Mesenchymal stem cell (in vitro differentiated cells and primary cell): ENCODE data around the gene DBET. TPM values are rescaled to one million over a fixed set of nuclear protein-coding genes. Genes with fewer than 3 reads are reported as not detected.
A peak's percentile ranks its signal among the peaks of the same experiment; 100 is the strongest.
"Not testable (repeated sequence)": the region's sequence is repeated elsewhere in the genome, so short reads cannot be mapped to it uniquely, and the experiment has no call there.

Experiments
- DNase-seq: peaks from one replicate; pipeline ENCODE4 v3.0.0-alpha.2; 2013
- H2AFZ ChIP-seq: one replicate; pipeline ENCODE4 v1.6.1; 2013; ENCODE audit warnings: low read depth, mild to moderate bottlenecking, control low read depth, inconsistent platforms, low read length, moderate library complexity
- H2AK5ac ChIP-seq: 2 replicates; pipeline ENCODE4 v1.6.1; 2013; ENCODE audit warnings: low read length, moderate library complexity, mild to moderate bottlenecking, inconsistent platforms; ENCODE audit not compliant: severe bottlenecking
- H2BK120ac ChIP-seq: one replicate; pipeline ENCODE4 v1.6.1; 2013; ENCODE audit warnings: low read depth, mild to moderate bottlenecking, inconsistent platforms, low read length, moderate library complexity
- H2BK12ac ChIP-seq, 2 experiments: one replicate each; pipeline ENCODE4 v1.6.1; 2013; ENCODE audit warnings: inconsistent platforms in 2 of 2, low read length in 2 of 2, mild to moderate bottlenecking in 2 of 2, moderate library complexity in 2 of 2, control low read depth in 1 of 2
- H2BK15ac ChIP-seq: one replicate; pipeline ENCODE4 v1.6.1; 2013; ENCODE audit warnings: mild to moderate bottlenecking, low read depth, inconsistent platforms; ENCODE audit not compliant: poor library complexity, severe bottlenecking
- H2BK5ac ChIP-seq: 2 replicates; pipeline ENCODE4 v1.6.1; 2013; ENCODE audit warnings: low read depth, mild to moderate bottlenecking, low read length, control low read depth, inconsistent platforms; ENCODE audit not compliant: poor library complexity, severe bottlenecking
- H3K14ac ChIP-seq, 2 experiments: one replicate each; pipeline ENCODE4 v1.6.1; 2013; ENCODE audit warnings: inconsistent platforms in 2 of 2, low read length in 2 of 2, control low read depth in 1 of 2, mild to moderate bottlenecking in 1 of 2, moderate library complexity in 1 of 2
- H3K18ac ChIP-seq, 2 experiments: one replicate each; pipeline ENCODE4 v1.6.1; 2013; ENCODE audit warnings: inconsistent platforms in 2 of 2, low read length in 2 of 2, control low read depth in 1 of 2, low read depth in 1 of 2, mild to moderate bottlenecking in 1 of 2
- H3K23ac ChIP-seq, 2 experiments: one replicate each; pipeline ENCODE4 v1.6.1; 2013; ENCODE audit warnings: inconsistent platforms in 2 of 2, low read length in 2 of 2, mild to moderate bottlenecking in 2 of 2, moderate library complexity in 2 of 2, control low read depth in 1 of 2
- H3K27ac ChIP-seq: 2 replicates; pipeline ENCODE4 v1.5.1; 2013; ENCODE audit warnings: mild to moderate bottlenecking, moderate library complexity, low read length, control low read depth, inconsistent platforms; ENCODE audit not compliant: poor library complexity, severe bottlenecking
- H3K27me3 ChIP-seq, 2 experiments: 2 replicates each; pipeline versions ENCODE4 v1.6.1 to v1.7.0; 2013; ENCODE audit warnings: low read length in 2 of 2, mild to moderate bottlenecking in 2 of 2, moderate library complexity in 2 of 2, control low read depth in 1 of 2, inconsistent platforms in 1 of 2; ENCODE audit not compliant: control insufficient read depth in 1 of 2, insufficient read depth in 1 of 2
- H3K36me3 ChIP-seq, 2 experiments: 2 replicates each; pipeline versions ENCODE4 v1.6.1 to v1.7.0; 2013; ENCODE audit warnings: low read length in 2 of 2, control low read depth in 1 of 2, inconsistent platforms in 1 of 2, low read depth in 1 of 2, mild to moderate bottlenecking in 1 of 2; ENCODE audit not compliant: insufficient read depth in 2 of 2, control insufficient read depth in 1 of 2
- H3K4ac ChIP-seq, 2 experiments: one replicate each; pipeline ENCODE4 v1.6.1; 2013; ENCODE audit warnings: inconsistent platforms in 2 of 2, low read length in 2 of 2, mild to moderate bottlenecking in 2 of 2, moderate library complexity in 2 of 2, control low read depth in 1 of 2, low read depth in 1 of 2
- H3K4me1 ChIP-seq: 2 replicates; pipeline ENCODE4 v1.6.1; 2013; ENCODE audit warnings: low read depth, low read length, control low read depth; ENCODE audit not compliant: control insufficient read depth, insufficient read depth
- H3K4me2 ChIP-seq: 2 replicates; pipeline ENCODE4 v1.6.1; 2013; ENCODE audit warnings: low read length, mild to moderate bottlenecking, inconsistent platforms; ENCODE audit not compliant: poor library complexity, severe bottlenecking
- H3K4me3 ChIP-seq, 2 experiments: 2 replicates each; pipeline versions ENCODE4 v1.5.1 to v1.7.0; 2013; ENCODE audit warnings: low read length in 2 of 2, mild to moderate bottlenecking in 2 of 2, control low read depth in 1 of 2, low read depth in 1 of 2; ENCODE audit not compliant: insufficient read depth in 1 of 2
- H3K79me1 ChIP-seq: replicated peaks from 2 replicates; pipeline ENCODE4 v1.6.1; 2013; ENCODE audit warnings: mild to moderate bottlenecking, control low read depth, low read length, inconsistent platforms; ENCODE audit not compliant: poor library complexity, severe bottlenecking
- H3K9ac ChIP-seq: 2 replicates; pipeline ENCODE4 v1.7.0; 2013; ENCODE audit warnings: mild to moderate bottlenecking, low read length, moderate library complexity
- H3K9me3 ChIP-seq: 2 replicates; pipeline ENCODE4 v1.7.0; 2013; ENCODE audit warnings: mild to moderate bottlenecking, low read length; ENCODE audit not compliant: control insufficient read depth
- H4K8ac ChIP-seq: one replicate; pipeline ENCODE4 v1.6.1; 2013; ENCODE audit warnings: inconsistent platforms, mild to moderate bottlenecking, low read length, moderate library complexity
- H4K91ac ChIP-seq: one replicate; pipeline ENCODE4 v1.6.1; 2013; ENCODE audit warnings: mild to moderate bottlenecking, low read length, inconsistent platforms
- WGBS: methylation state at CpG from one replicate; pipeline ENCODE4 v1.1.7; 2013; ENCODE audit warnings: mixed read lengths; 5-methylcytosine and 5-hydroxymethylcytosine counted together
- polyA plus RNA-seq, 2 experiments: library from polyadenylated mRNA; stranded (reverse); fragments of 200-250 nt; gene quantifications; one replicate each; pipeline ENCODE4 v1.2.3, GENCODE V29; 2013

The DBET gene
- not detected for polyA plus RNA-seq (2013, experiment 1 of 2)
- polyA plus RNA-seq (2013, experiment 2 of 2): not detected

GRCh38 chr4:190064342-190064741 is at the start of gene DBET:
TSS of gene DBET (plus strand) at chr4:190064502.
- H3K4me1 ChIP-seq, H3K79me1 ChIP-seq, H3K27me3 ChIP-seq, H4K8ac ChIP-seq, H2BK120ac ChIP-seq, H2BK15ac ChIP-seq, H4K91ac ChIP-seq, H2AK5ac ChIP-seq, H2BK5ac ChIP-seq, H2AFZ ChIP-seq, H3K4me2 ChIP-seq, H3K23ac ChIP-seq, H3K36me3 ChIP-seq, H3K9me3 ChIP-seq, H3K4ac ChIP-seq, H3K14ac ChIP-seq, H3K9ac ChIP-seq, H2BK12ac ChIP-seq, H3K18ac ChIP-seq, DNase-seq, H3K4me3 ChIP-seq, H3K27ac ChIP-seq: not testable (repeated sequence)
- no CpG with 5 or more reads among the region's 2 CpGs for WGBS

- peak overlapping the region; percentile 61 for H2AFZ ChIP-seq
- H2BK12ac ChIP-seq: no peak overlapping the region
- H2BK5ac ChIP-seq: no peak overlapping the region
- no peak overlapping the region for H2BK120ac ChIP-seq
- H3K14ac ChIP-seq: peak overlapping the region in 1 of 2 experiments; percentile 81
- H3K4ac ChIP-seq: no peak overlapping the region
- peak overlapping the region; percentile 15 for H3K9ac ChIP-seq
- peaks cover 44 to 56% of the 10 kb centered on the region in 2 experiments for H3K27me3 ChIP-seq
- no peak overlapping the region for H3K27ac ChIP-seq
- peak overlapping the region; percentile 47 to 63 for H3K4me3 ChIP-seq
- H3K9me3 ChIP-seq: no peaks in the 10 kb centered on the region
- DNase-seq: no peak
- peak overlapping the region; percentile 66 for H3K4me2 ChIP-seq
- peaks cover 17% of the 10 kb centered on the region for H3K4me1 ChIP-seq
- no peaks in the 10 kb centered on the region for H3K36me3 ChIP-seq
- H4K8ac ChIP-seq: peak overlapping the region; percentile 64
- peak overlapping the region; percentile 50 for H2BK15ac ChIP-seq
- WGBS: 7% methylated on average over 54 of the region's 76 CpGs
- H4K91ac ChIP-seq: no peak overlapping the region
- H3K18ac ChIP-seq: peak overlapping the region; percentile 35 to 52
- H3K23ac ChIP-seq: no peak overlapping the region
- H3K79me1 ChIP-seq: no peaks in the 10 kb centered on the region
- H2AK5ac ChIP-seq: no peak overlapping the region
Observed at GRCh38 chr4:190014771-190015537, 49.3 kb upstream of the DBET start.

- Histone ChIP-seq H3K9me3 (no peaks in the 10 kb centered on the region), H4K91ac (no peak overlapping the region), H2BK120ac (no peak overlapping the region), H3K36me3 (no peaks in the 10 kb centered on the region), H3K79me1 (no peaks in the 10 kb centered on the region), H2AK5ac (no peak overlapping the region), H3K27me3 (peaks cover 52 to 64% of the 10 kb centered on the region in 2 experiments), H2BK15ac (no peak overlapping the region), H2AFZ (no peak overlapping the region), H2BK12ac (no peak overlapping the region), H3K9ac (no peak overlapping the region), H3K23ac (no peak overlapping the region), H3K4me3 (peak overlapping the region in 1 of 2 experiments; percentile 63), H4K8ac (no peak overlapping the region), H3K18ac (no peak overlapping the region), H3K4ac (no peak overlapping the region), H3K14ac (no peak overlapping the region), H3K4me1 (peaks cover 19% of the 10 kb centered on the region), H2BK5ac (no peak overlapping the region), H3K4me2 (peak overlapping the region; percentile 66), H3K27ac (no peak overlapping the region)
- DNase-seq: no peak
- 13% methylated on average over 43 of the region's 43 CpGs for WGBS
Observed at GRCh38 chr4:190015538-190016368, 48.5 kb upstream of the DBET start.
